Stimulated activated CD8-positive, alpha-beta memory T cell treated with anti-CD3 and anti-CD28 coated beads, Interleukin-4, amount 100 ng/mL, for 48 hours (primary cell): ENCODE measurements around the gene CDCA4.

Experiments used
- DNase-seq: peaks from one replicate; pipeline ENCODE4 v3.0.0-alpha.2; 2020

The CDCA4 gene

GRCh38 chr14:105011312-105011990 lies 9.4 kb downstream of the CDCA4 start:
- DNase-seq, result no peak

DNA sequence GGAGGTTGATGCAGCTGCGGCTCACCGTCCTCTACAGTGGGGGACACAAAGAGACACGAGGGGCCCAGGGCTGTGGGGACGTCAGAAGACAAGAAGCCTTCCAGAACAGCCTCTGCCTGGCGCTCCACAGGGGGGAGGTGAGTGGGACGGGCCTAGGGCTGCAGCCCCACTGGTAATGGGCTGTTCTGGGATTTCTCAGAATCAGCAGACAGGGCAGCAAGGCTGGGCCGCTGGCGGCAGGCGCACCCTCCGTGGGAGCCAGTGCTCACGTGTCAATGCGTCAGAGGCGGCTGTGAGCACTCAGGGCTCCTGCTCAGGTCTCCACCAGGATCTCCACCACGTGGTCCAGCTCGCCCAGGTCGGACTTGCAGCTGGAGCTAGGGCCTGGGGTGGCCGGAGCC lies 10.0 kb downstream of the CDCA4 start:
- DNase-seq, result no peak

DNA sequence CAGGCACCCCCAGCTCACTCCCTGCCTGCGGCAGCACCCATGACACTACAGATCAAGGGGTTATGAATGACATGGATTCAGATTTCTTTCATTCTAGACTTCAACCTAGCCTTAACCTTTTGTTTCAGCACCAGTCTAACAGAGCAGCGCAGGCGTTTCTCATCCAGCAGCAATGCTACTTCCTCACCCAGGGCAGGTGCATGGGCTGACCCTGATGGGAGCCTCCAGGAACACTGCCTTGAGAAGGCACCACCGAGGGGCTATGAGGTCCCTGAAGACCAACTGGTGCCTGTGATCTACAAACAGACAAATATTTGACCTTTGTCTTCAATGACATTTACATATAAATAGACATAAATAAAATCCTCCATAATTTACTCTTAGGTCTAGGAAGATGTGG lies 10.8 kb downstream of the CDCA4 start:
- no peak for DNase-seq

- DNase-seq, result no peak
Measured at GRCh38 chr14:105007593-105008264, 13.2 kb downstream of the CDCA4 start.

GRCh38 chr14:105006831-105007592 lies 13.9 kb downstream of the CDCA4 start:
- DNase-seq, result no peak

- DNase-seq, result no peak
Measured at GRCh38 chr14:105005929-105006830, 14.7 kb downstream of the CDCA4 start.

GRCh38 chr14:105005329-105005928 lies 15.5 kb downstream of the CDCA4 start:
- no peak for DNase-seq

DNA sequence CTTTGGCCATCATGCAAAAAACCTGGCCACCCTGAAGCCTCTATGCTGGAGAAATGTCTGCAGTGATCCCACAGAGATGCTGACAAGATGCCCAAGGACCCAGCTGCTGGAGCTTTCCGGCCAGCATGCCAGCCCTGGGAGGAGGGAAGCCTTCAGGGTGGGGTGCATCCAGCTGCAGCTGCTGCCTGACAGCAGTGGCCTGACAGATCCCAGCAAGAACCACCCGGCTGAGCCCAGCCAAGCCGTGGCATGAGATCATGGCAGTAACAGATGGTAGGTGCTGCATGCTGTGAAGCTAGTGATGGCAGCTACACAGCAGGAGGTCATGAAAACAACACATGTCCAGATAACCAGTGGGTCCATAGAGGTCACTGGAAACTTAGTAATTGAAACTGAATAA lies 21.5 kb downstream of the CDCA4 start:
- no peak for DNase-seq

DNA sequence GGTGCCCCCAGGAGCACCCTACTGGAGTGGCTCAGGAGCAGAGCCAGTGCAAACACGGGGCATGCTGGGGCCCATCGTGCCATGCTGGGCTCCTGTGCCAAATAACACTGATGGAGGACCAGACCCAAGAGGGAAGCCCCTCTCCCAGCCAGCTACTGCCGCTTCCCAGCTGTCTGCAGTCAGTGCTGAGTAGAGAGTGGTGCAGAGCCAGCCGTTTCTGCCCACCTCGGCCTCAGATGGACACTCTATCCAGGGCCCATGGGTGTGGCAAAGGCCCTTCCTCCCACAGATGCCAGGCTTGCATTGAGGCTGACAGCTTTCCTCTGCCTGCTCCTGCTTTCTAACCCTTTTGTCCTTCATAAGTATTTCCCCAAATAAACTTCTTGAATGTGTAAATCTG lies 22.1 kb downstream of the CDCA4 start:
- no peak for DNase-seq

- no peak for DNase-seq
Measured at GRCh38 chr14:104996483-104996882, 24.4 kb downstream of the CDCA4 start.

GRCh38 chr14:104996032-104996431 lies 24.9 kb downstream of the CDCA4 start:
- no peak for DNase-seq

- DNase-seq, result no peak
Measured at GRCh38 chr14:104994978-104995377, 25.9 kb downstream of the CDCA4 start.

DNA sequence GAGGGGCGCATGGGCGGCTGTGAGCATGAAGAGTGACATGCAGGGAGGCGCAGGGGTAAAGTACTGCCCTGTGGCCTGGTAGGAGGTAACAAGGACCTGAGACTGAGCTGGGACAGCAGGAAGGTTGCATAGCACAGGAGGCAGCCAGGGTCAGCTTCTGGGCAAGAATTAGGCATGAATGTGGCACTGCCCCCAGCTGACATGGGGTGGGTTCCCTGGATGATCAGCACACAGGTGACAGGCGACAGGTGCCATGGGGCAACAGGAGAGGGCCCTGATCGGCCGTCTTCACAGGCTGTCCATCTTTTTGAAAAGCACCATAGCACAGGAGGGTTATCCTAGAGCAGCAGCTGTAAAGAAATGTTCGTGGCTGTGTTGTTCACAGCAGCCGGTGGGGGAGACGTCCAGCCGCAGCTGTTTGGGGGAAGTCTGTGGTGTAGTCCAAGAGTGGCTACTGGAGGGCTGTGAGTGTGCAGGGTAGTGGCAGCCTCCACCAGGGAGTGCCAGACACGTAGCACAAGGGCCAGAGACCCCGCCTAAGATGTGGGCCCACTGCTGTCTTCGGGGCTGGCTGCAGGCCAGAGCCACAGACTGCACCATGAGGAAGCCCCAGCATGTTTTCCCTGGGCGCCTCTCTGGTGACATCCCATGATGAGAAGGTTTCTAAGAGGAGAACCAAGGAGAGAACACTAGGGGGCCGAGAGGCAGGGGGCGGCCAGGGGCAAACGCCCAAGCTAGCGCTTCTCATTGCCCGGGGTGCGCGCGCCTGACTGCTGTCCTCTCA lies 26.9 kb downstream of the CDCA4 start:
- DNase-seq, result no peak

DNA sequence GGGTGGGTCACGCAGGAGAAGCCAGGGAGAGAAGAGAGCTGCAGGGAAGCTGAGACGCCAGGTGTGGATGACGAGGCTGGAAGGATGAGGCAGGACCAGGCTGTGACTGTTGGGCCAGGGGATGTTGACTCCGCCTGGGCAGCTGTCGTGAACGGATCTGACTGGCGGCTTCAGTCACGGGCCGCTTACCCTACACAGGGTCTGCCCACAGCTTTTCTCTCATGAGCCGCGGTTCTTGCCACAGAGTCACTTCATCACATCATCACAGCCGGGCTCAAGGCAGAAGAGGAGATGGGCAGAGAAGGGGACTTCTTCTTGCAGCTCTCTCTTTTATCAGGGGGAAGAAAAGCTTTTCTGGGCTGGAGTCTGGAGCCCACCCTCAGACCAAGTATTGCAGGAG lies 27.6 kb downstream of the CDCA4 start:
- no peak for DNase-seq

DNA sequence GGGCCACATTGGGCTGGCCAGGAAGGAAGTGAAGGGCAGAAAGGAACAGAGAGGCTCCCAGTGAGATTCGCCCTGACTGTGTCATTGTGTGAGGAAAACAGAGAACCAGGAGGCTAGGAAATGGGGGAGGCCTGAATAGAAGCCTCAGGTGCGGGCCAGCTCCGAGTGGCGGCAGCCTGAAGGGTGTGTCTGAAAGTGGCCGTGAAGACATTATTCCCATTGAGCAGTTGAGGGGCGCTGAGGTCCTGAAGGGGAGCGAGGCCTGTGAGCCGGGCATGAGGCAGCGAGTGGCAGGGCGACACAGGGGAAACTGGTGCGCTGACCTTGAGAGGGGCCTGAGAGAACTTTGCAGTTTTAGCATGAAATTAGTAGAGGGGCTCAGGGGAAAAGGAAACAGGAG lies 28.4 kb downstream of the CDCA4 start:
- DNase-seq, result no peak

- no peak for DNase-seq
Measured at GRCh38 chr14:104991896-104992230, 29.0 kb downstream of the CDCA4 start.

GRCh38 chr14:104989951-104990303 lies 31.0 kb downstream of the CDCA4 start:
- no peak for DNase-seq

- no peak for DNase-seq
Measured at GRCh38 chr14:104989236-104989950, 31.5 kb downstream of the CDCA4 start.

DNA sequence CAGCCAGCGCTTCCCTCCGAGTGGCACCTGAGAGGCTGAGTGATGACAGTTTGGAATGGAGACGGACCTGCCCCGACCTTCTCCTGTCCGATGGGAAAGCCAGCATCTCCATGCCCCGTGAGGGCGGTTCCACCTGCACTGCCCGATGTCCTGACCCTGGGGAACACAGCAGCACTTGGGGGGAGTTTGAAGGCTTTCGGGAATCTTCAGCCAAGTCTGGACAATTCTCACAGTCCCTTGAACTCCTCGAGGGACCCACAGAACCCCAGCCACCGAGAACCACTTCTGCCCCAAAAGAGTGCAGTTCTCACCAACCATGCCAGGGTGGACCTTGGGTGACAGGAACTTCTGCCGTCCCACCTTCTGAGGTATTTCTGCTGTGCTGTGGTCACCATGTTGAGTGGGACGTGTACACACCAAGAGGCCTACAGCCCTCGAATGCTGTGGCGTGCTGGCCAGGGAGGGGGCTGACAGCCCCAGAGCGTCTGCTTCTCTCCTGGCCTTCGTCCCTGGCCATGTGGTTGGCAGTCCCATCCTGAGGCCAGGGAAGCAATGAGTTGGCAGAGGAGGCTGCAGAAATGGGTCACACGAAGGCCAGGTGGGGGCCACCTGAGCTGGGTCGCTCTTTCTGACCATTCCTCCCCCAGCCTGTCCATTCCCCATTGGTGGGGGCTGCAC lies 34.3 kb downstream of the CDCA4 start:
- no peak for DNase-seq

GRCh38 chr14:104985675-104986486 lies 35.0 kb downstream of the CDCA4 start, which contains the start of gene CLBA1:
Gene CLBA1, plus strand, starts transcription at chr14:104985788. Its CDS starts 644 bp downstream, at chr14:104986432.
- peak; percentile 88 for DNase-seq
